Hepatocyte (in vitro differentiated cells): ENCODE data around the gene LYZL4.

Experiments used
- CTCF ChIP-seq: fragments of 200-600 bp; sonication (generic); IDR thresholded peaks from 2 replicates; pipeline ENCODE4 v1.5.1; 2016; ENCODE audit warnings: antibody characterized with exemption, mild to moderate bottlenecking; ENCODE audit not compliant: poor library complexity
- EZH2 ChIP-seq: fragments of 200-600 bp; sonication (generic); IDR thresholded peaks from 2 replicates; pipeline ENCODE4 v1.6.1; 2016; ENCODE audit warnings: antibody characterized with exemption, mild to moderate bottlenecking, borderline replicate concordance
- EZH2phosphoT487 ChIP-seq: fragments of 200-600 bp; sonication (generic); IDR thresholded peaks from one replicate; pipeline ENCODE4 v1.6.1; 2018; ENCODE audit warnings: antibody characterized with exemption, mild to moderate bottlenecking, low read depth, moderate library complexity; ENCODE audit not compliant: unreplicated experiment, severe bottlenecking

- no peak for TF ChIP-seq CTCF
- no peak for TF ChIP-seq EZH2
- no peak for TF ChIP-seq EZH2phosphoT487
Measured at GRCh38 chr3:42357335-42357734, 53.1 kb downstream of the LYZL4 start.
